Tongue (tissue), 2 donors: ENCODE measurements around the gene CCL16. TPM values are rescaled to one million over a fixed set of nuclear protein-coding genes. Genes with fewer than 3 reads are reported as not detected.

Experiments used
- DNase-seq: peaks from one replicate; pipeline ENCODE4 v3.0.0-alpha.2; 2015
- total RNA-seq: library from RNA; depleted of rRNA; stranded (reverse); fragments of >200 nt; gene quantifications from one replicate; pipeline ENCODE4 v1.2.3, GENCODE V29; 2014

The CCL16 gene
- total RNA-seq, 1 donor from 2014 or later: not detected

- DNase-seq: no peak
Observed at GRCh38 chr17:35934760-35935159, 46.5 kb downstream of the CCL16 start.

- no peak for DNase-seq
Observed at GRCh38 chr17:35932586-35932985, 48.7 kb downstream of the CCL16 start.

GRCh38 chr17:35931794-35932425 is 49.4 kb downstream of the CCL16 start:
- DNase-seq: peak; percentile 87

- peak; percentile 90 for DNase-seq
Observed at GRCh38 chr17:35930211-35931065, 50.9 kb downstream of the CCL16 start, which contains the start of gene RDM1. Gene RDM1, minus strand, starts transcription at chr17:35930773. Its CDS starts 46 bp downstream, at chr17:35930727.

- DNase-seq: no peak
Observed at GRCh38 chr17:35927714-35928113, 53.6 kb downstream of the CCL16 start.

Other genes starting within 250 kb of the CCL16 start
- gene RASL10B, start 249.9 kb downstream of the CCL16 start, total RNA-seq: 0.62 TPM
- not detected for gene GAS2L2, start 228.3 kb downstream of the CCL16 start, total RNA-seq
- not detected for gene C17orf50, start 220.6 kb downstream of the CCL16 start, total RNA-seq
- gene MMP28, start 185.9 kb downstream of the CCL16 start, total RNA-seq: 3.5 TPM
- gene TAF15, start 172.0 kb downstream of the CCL16 start, total RNA-seq: 94.0 TPM
- not detected for gene HEATR9, start 112.6 kb downstream of the CCL16 start, total RNA-seq
- 3.5 TPM for gene CCL5, start 101.1 kb downstream of the CCL16 start, total RNA-seq
- 1.6 TPM for gene RDM1, start 50.7 kb downstream of the CCL16 start, total RNA-seq
- gene LYZL6, start 37.8 kb downstream of the CCL16 start, total RNA-seq: not detected
- gene CCL14, start 5.2 kb upstream of the CCL16 start, total RNA-seq: 0.92 TPM
- gene CCL15, start 20.1 kb upstream of the CCL16 start, total RNA-seq: not detected
- gene CCL23, start 36.5 kb upstream of the CCL16 start, total RNA-seq: not detected
- not detected for gene CCL18, start 82.8 kb upstream of the CCL16 start, total RNA-seq
- gene CCL3, start 108.6 kb upstream of the CCL16 start, total RNA-seq: 2.8 TPM
- 2.7 TPM for gene CCL4, start 122.3 kb upstream of the CCL16 start, total RNA-seq
- 3.3 TPM for gene TBC1D3B, start 195.1 kb upstream of the CCL16 start, total RNA-seq
- 0.31 TPM for gene CCL3L1, start 215.3 kb upstream of the CCL16 start, total RNA-seq
- 3.7 TPM for gene CCL4L2, start 229.6 kb upstream of the CCL16 start, total RNA-seq